Left colon (tissue), 2 donors: ENCODE data around the gene MAD1L1. TPM values are rescaled to one million over a fixed set of nuclear protein-coding genes. Genes with fewer than 3 reads are reported as not detected.
"Not testable (repeated sequence)": the region's sequence is repeated elsewhere in the genome, so short reads cannot be mapped to it uniquely, and the experiment has no call there.

ENCODE experiments used
- ATAC-seq: fragments of 200-7000 bp; cut with Tn5 transposase; one replicate; pipeline ENCODE4 v1.9.1; 2020; ENCODE audit warnings: mild to moderate bottlenecking, moderate library complexity
- DNase-seq, 2 donors: peaks; one replicate each; pipeline ENCODE4 v3.0.0-alpha.2; 2020
- intact Hi-C, 2 donors: fragments of 100-400 bp; cut with DNase I in 1 of 2; cut with micrococcal nuclease in 1 of 2; formaldehyde crosslinking; loops; one replicate each; pipeline versions ENCODE4 v1.11.2 to v1.14.0; 2022; cut with DNase I, micrococcal nuclease
- total RNA-seq, 2 donors: library from RNA; stranded (reverse); fragmentation: NEBNext Ultra II Directional; extraction: Animal tissue kit (Norgen Biotek cat#: 25700); gene quantifications; one replicate each; pipeline ENCODE4 v1.2.1, GENCODE V29; 2021
- donor health status: DM: no; HTN: no; CAD: no.
- donor health status: DM: yes; HTN: yes; CAD: no.

Gene MAD1L1
- total RNA-seq, 2 donors from 2014 or later = 22.1 to 28.2 TPM

GRCh38 chr7:2038931-2039728, 193.6 kb downstream of the MAD1L1 start:
- ATAC-seq = no peak
- peak; percentile 3 to 10 for DNase-seq
- intact Hi-C loops = no loop called here

- ATAC-seq = peak; percentile 75
- peak; percentile 18 to 21 for DNase-seq
- intact Hi-C loops = no loop called here
These were observed 194.8 kb downstream of the MAD1L1 start for GRCh38 chr7:2037808-2038522.

GRCh38 chr7:2037301-2037807, 195.4 kb downstream of the MAD1L1 start:
- ATAC-seq (peak; percentile 5), DNase-seq (peak; percentile 4 to 14)
- intact Hi-C loops = no loop called here

- intact Hi-C loops = no loop called here
- ATAC-seq (no peak), DNase-seq (peak; percentile 4 to 18)
These were observed 196.0 kb downstream of the MAD1L1 start for GRCh38 chr7:2036786-2037185.

- intact Hi-C loops, ATAC-seq, DNase-seq: not testable (repeated sequence)
These were observed 196.5 kb downstream of the MAD1L1 start for GRCh38 chr7:2036201-2036600.

GRCh38 chr7:2034291-2035201, 198.2 kb downstream of the MAD1L1 start:
- intact Hi-C loops = no loop called here
- DNase-seq (peak in 1 of 2 donors; percentile 6), ATAC-seq (no peak)

- no peak for DNase-seq
- intact Hi-C loops = no loop called here
- ATAC-seq = no peak
These were observed 199.1 kb downstream of the MAD1L1 start for GRCh38 chr7:2033586-2034135.

- DNase-seq (peak in 1 of 2 donors; percentile 7), ATAC-seq (no peak)
- intact Hi-C loops = no loop called here
These were observed 199.8 kb downstream of the MAD1L1 start for GRCh38 chr7:2032876-2033407.

GRCh38 chr7:2032030-2032875, 200.5 kb downstream of the MAD1L1 start:
- DNase-seq = peak in 1 of 2 donors; percentile 18
- intact Hi-C loops = no loop called here

GRCh38 chr7:2031451-2031845, 201.3 kb downstream of the MAD1L1 start:
- intact Hi-C loops = no loop called here
- no peak for ATAC-seq
- DNase-seq = no peak

More at GRCh38 chr7:2032030-2032875, 200.5 kb downstream of the MAD1L1 start:
- no peak for ATAC-seq

- ATAC-seq (no peak), DNase-seq (peak; percentile 4 to 17)
- intact Hi-C loops = no loop called here
These were observed 202.0 kb downstream of the MAD1L1 start for GRCh38 chr7:2030475-2031450.

- ATAC-seq (no peak), DNase-seq (peak in 1 of 2 donors; percentile 5)
- intact Hi-C loops = no loop called here
These were observed 202.8 kb downstream of the MAD1L1 start for GRCh38 chr7:2029936-2030335.

- ATAC-seq (no peak), DNase-seq (no peak)
- intact Hi-C loops = no loop called here
These were observed 203.4 kb downstream of the MAD1L1 start for GRCh38 chr7:2029211-2029905.

- no peak for DNase-seq
- no peak for ATAC-seq
- intact Hi-C loops = no loop called here
These were observed 204.0 kb downstream of the MAD1L1 start for GRCh38 chr7:2028733-2029132.

GRCh38 chr7:2025188-2025587, 207.6 kb downstream of the MAD1L1 start:
- ATAC-seq (no peak), DNase-seq (no peak)
- intact Hi-C loops = no loop called here

- DNase-seq = no peak
- intact Hi-C loops = no loop called here
- no peak for ATAC-seq
These were observed 208.2 kb downstream of the MAD1L1 start for GRCh38 chr7:2024567-2024918.
